ENCODE data around the gene OR8G1.

The OR8G1 gene

GRCh38 chr11:124302347-124303125 is 61.6 kb downstream of the OR8G1 start:
- Histone ChIP-seq H3K36me3 (ENCODE audit: control insufficient read depth, low read length) (no peaks in the 10 kb centered on the region), H3K9me3 (ENCODE audit: control insufficient read depth, insufficient read depth, low read length) (no peaks in the 10 kb centered on the region), H3K4me3 (ENCODE audit: low read length) (no peak overlapping the region), H3K27ac (ENCODE audit: low read depth, low read length) (no peak overlapping the region), H3K79me2 (ENCODE audit: control insufficient read depth, low read length) (no peaks in the 10 kb centered on the region), H3F3A (ENCODE audit: control insufficient read depth, insufficient read depth) (no peaks in the 10 kb centered on the region), H3K27me3 (ENCODE audit: control insufficient read depth, low read length) (peaks cover 6% of the 10 kb centered on the region; the same call in 1 of the 2 replicates), H3K9me2 (replicated peaks; ENCODE audit: control insufficient read depth, low read length) (no peaks in the 10 kb centered on the region), H3K4me1 (ENCODE audit: control insufficient read depth, low read length) (no peaks in the 10 kb centered on the region), H4K20me1 (ENCODE audit: control insufficient read depth, insufficient read depth, low read depth, low read length) (no peaks in the 10 kb centered on the region), H3K4me2 (ENCODE audit: low read length) (no peak overlapping the region)
- TF ChIP-seq CTCF (IDR thresholded peaks at IDR 0.05; ENCODE audit: low read depth, low read length, poor library complexity, severe bottlenecking) (no peak), EZH2phosphoT487 (IDR thresholded peaks at IDR 0.05; ENCODE audit: borderline replicate concordance, low read length) (no peak)

All from DOHH2 (cell line).